ENCODE data around the gene TUBGCP3. TPM values are rescaled to one million over a fixed set of nuclear protein-coding genes. Genes with fewer than 3 reads are reported as not detected.

TUBGCP3 gene
- polyA plus RNA-seq, 1 donor from 2014 or later, result 20.3 TPM

- no peak overlapping the region for H3K4me3 ChIP-seq (ENCODE audit: low read length)
- no peaks in the 10 kb centered on the region for H3F3A ChIP-seq (ENCODE audit: insufficient read depth, low read length, poor library complexity, severe bottlenecking)
- no peaks in the 10 kb centered on the region for H3K9me3 ChIP-seq (ENCODE audit: low read length)
- TF ChIP-seq REST (IDR thresholded peaks at IDR 0.05; ENCODE audit: borderline replicate concordance), result no peak
- no peak for TF ChIP-seq MXI1 (conservative IDR thresholded peaks at IDR 0.05; ENCODE audit: poor library complexity, severe bottlenecking)
- no peak for TF ChIP-seq EP300 (conservative IDR thresholded peaks at IDR 0.05; ENCODE audit: poor library complexity, severe bottlenecking)
- no peak for TF ChIP-seq EZH2 (IDR thresholded peaks at IDR 0.05; ENCODE audit: borderline replicate concordance, insufficient read depth, low read length, poor library complexity, severe bottlenecking)
- no peak for TF ChIP-seq TAF1 (IDR thresholded peaks at IDR 0.05; ENCODE audit: low read depth)
- no peak for TF ChIP-seq RAD21 (conservative IDR thresholded peaks at IDR 0.05)
- no peak for TF ChIP-seq POLR2AphosphoS5 (IDR thresholded peaks at IDR 0.05)
- no peak for TF ChIP-seq CTCF (IDR thresholded peaks at IDR 0.05; ENCODE audit: poor library complexity, severe bottlenecking)
- no peak for TF ChIP-seq SMC3 (conservative IDR thresholded peaks at IDR 0.05; ENCODE audit: poor library complexity)
- no peak overlapping the region for H2AFZ ChIP-seq (ENCODE audit: low read depth, low read length)
- no peaks in the 10 kb centered on the region for H3K36me3 ChIP-seq (ENCODE audit: insufficient read depth, low read length)
- no peaks in the 10 kb centered on the region for H3K9me2 ChIP-seq (ENCODE audit: insufficient read depth, low read length)
- H4K20me1 ChIP-seq (ENCODE audit: insufficient read depth), result no peaks in the 10 kb centered on the region
- no peaks in the 10 kb centered on the region for H3K79me2 ChIP-seq (replicated peaks; ENCODE audit: insufficient read depth, low read length)
- H3K4me2 ChIP-seq (ENCODE audit: low read length), result no peak overlapping the region
- H3K27ac ChIP-seq (ENCODE audit: low read length), result no peak overlapping the region
- no peak overlapping the region for H3K9ac ChIP-seq (ENCODE audit: low read length)
- H3K27me3 ChIP-seq (ENCODE audit: insufficient read depth, low read depth, low read length), result no peaks in the 10 kb centered on the region
Measured at GRCh38 chr13:112444416-112445399, 143.2 kb downstream of the TUBGCP3 start.

GRCh38 chr13:112443995-112444311 lies 144.0 kb downstream of the TUBGCP3 start:
- H3K27ac ChIP-seq (ENCODE audit: low read length), result no peak overlapping the region
- no peaks in the 10 kb centered on the region for H3K9me3 ChIP-seq (ENCODE audit: low read length)
- no peaks in the 10 kb centered on the region for H3K27me3 ChIP-seq (ENCODE audit: insufficient read depth, low read depth, low read length)
- H3K4me3 ChIP-seq (ENCODE audit: low read length), result no peak overlapping the region
- H3K4me2 ChIP-seq (ENCODE audit: low read length), result no peak overlapping the region
- TF ChIP-seq TAF1 (IDR thresholded peaks at IDR 0.05; ENCODE audit: low read depth), result no peak
- no peak for TF ChIP-seq REST (IDR thresholded peaks at IDR 0.05; ENCODE audit: borderline replicate concordance)
- no peak for TF ChIP-seq POLR2AphosphoS5 (IDR thresholded peaks at IDR 0.05)
- TF ChIP-seq MXI1 (conservative IDR thresholded peaks at IDR 0.05; ENCODE audit: poor library complexity, severe bottlenecking), result no peak
- TF ChIP-seq RAD21 (conservative IDR thresholded peaks at IDR 0.05), result peak; percentile 100
- TF ChIP-seq EZH2 (IDR thresholded peaks at IDR 0.05; ENCODE audit: borderline replicate concordance, insufficient read depth, low read length, poor library complexity, severe bottlenecking), result no peak
- TF ChIP-seq CTCF (IDR thresholded peaks at IDR 0.05; ENCODE audit: poor library complexity, severe bottlenecking), result peak; percentile 96
- peak; percentile 99 for TF ChIP-seq SMC3 (conservative IDR thresholded peaks at IDR 0.05; ENCODE audit: poor library complexity)
- TF ChIP-seq EP300 (conservative IDR thresholded peaks at IDR 0.05; ENCODE audit: poor library complexity, severe bottlenecking), result no peak
- no peaks in the 10 kb centered on the region for H3K36me3 ChIP-seq (ENCODE audit: insufficient read depth, low read length)
- no peaks in the 10 kb centered on the region for H4K20me1 ChIP-seq (ENCODE audit: insufficient read depth)
- H2AFZ ChIP-seq (ENCODE audit: low read depth, low read length), result no peak overlapping the region
- H3K9ac ChIP-seq (ENCODE audit: low read length), result peak overlapping the region; percentile 11
- no peaks in the 10 kb centered on the region for H3F3A ChIP-seq (ENCODE audit: insufficient read depth, low read length, poor library complexity, severe bottlenecking)
- no peaks in the 10 kb centered on the region for H3K79me2 ChIP-seq (replicated peaks; ENCODE audit: insufficient read depth, low read length)
- H3K9me2 ChIP-seq (ENCODE audit: insufficient read depth, low read length), result no peaks in the 10 kb centered on the region
